ENCODE measurements around the gene NTSR1. TPM values are rescaled to one million over a fixed set of nuclear protein-coding genes. Genes with fewer than 3 reads are reported as not detected.

Gene NTSR1
- total and polyA plus RNA-seq, 2 of the 13 experiments (the other 11 are each of a cell fraction or from before 2014, with no cell fraction given): 0.09 to 0.12 TPM

DNA sequence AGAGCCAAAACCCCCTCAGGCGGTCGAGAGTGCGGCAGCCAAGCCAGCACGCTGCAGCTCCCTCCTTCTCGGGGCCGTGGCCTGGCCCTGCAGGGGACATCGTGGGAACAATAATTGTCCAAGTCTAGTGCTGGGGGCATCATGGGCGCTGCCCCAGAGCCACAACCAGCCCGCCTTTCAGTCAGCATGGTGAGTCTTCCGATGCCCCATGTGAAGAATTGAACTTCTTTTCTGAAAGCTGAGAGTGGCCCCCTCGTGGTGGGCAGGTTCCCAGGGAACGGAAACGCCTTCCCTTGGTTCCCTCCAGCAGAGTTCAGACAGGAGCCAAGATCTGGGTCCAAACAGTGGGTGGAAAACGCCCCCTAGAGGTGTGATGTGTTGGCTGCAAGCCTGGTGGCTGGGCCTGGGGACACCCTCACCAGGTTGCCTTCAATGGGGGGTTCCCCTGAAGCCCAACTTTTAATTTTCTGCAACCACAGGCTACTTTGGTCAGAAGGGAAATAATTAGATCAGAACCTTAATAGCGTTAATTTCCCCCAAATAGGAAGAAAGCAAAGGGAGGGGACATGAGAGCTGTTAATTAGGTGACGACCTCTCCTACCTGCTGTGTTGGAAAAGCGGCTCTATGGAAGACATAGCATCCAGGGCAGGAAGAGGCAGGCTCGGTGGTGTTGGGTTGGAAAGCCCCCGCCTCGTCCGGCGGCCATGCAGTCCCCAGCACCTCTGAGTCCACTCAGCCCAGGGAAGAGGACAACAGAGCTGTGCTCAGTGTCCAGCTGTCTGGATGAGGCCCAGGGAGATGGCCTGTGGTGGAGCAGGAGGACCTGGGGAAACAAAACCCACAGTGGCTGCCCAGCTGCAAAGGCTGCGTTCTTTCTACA is 82.9 kb downstream of the NTSR1 start (continued):
- TF ChIP-seq SSRP1 (CRISPR knock-in tag; IDR thresholded peaks at IDR 0.05) (peak; percentile 91), POLR2AphosphoS5 (IDR thresholded peaks at IDR 0.05; ENCODE audit: low read depth, low read length) (no peak), SRSF4 (IDR thresholded peaks at IDR 0.05; ENCODE audit: low read depth, low read length, poor library complexity, severe bottlenecking) (no peak), ZBTB7B (CRISPR knock-in tag; IDR thresholded peaks at IDR 0.05) (peak; percentile 91), ZNF777 (CRISPR knock-in tag; IDR thresholded peaks at IDR 0.05) (no peak), PBX3 (CRISPR knock-in tag; IDR thresholded peaks at IDR 0.05; ENCODE audit: borderline replicate concordance) (no peak), NFRKB (IDR thresholded peaks at IDR 0.05) (no peak), AGO1 (IDR thresholded peaks at IDR 0.05; ENCODE audit: low read depth, low read length, poor library complexity, severe bottlenecking) (no peak), ZNF772 (CRISPR knock-in tag; IDR thresholded peaks at IDR 0.05) (peak; percentile 79; the same call in 1 of the 2 replicates), ZNF382 (CRISPR knock-in tag; IDR thresholded peaks at IDR 0.05; ENCODE audit: borderline replicate concordance) (no peak), PCBP2 (optimal IDR thresholded peaks at IDR 0.05; ENCODE audit: low read depth, low read length, poor library complexity, severe bottlenecking) (no peak), ZNF253 (CRISPR knock-in tag; IDR thresholded peaks at IDR 0.05; ENCODE audit: borderline replicate concordance) (no peak), ZKSCAN5 (CRISPR knock-in tag; IDR thresholded peaks at IDR 0.05) (no peak), ZNF589 (CRISPR knock-in tag; conservative IDR thresholded peaks at IDR 0.05) (no peak), NFYC (CRISPR knock-in tag; IDR thresholded peaks at IDR 0.05) (no peak; the same call in 1 of the 2 replicates), THAP8 (CRISPR knock-in tag; IDR thresholded peaks at IDR 0.05; ENCODE audit: borderline replicate concordance) (no peak), NFKBIZ (CRISPR knock-in tag; IDR thresholded peaks at IDR 0.05) (0 out of 2 replicates have a peak, but pooled peaks have one; percentile 24), KMT2B (CRISPR knock-in tag; IDR thresholded peaks at IDR 0.05) (peak; percentile 66; the same call in 1 of the 2 replicates)
- TF ChIP-seq, protein P1, sequence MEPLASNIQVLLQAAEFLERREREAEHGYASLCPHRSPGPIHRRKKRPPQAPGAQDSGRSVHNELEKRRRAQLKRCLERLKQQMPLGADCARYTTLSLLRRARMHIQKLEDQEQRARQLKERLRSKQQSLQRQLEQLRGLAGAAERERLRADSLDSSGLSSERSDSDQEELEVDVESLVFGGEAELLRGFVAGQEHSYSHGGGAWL (CRISPR knock-in tag; IDR thresholded peaks at IDR 0.05): peak; percentile 83
- TF ChIP-seq, protein P2, sequence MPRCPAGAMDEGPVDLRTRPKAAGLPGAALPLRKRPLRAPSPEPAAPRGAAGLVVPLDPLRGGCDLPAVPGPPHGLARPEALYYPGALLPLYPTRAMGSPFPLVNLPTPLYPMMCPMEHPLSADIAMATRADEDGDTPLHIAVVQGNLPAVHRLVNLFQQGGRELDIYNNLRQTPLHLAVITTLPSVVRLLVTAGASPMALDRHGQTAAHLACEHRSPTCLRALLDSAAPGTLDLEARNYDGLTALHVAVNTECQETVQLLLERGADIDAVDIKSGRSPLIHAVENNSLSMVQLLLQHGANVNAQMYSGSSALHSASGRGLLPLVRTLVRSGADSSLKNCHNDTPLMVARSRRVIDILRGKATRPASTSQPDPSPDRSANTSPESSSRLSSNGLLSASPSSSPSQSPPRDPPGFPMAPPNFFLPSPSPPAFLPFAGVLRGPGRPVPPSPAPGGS (CRISPR knock-in tag; IDR thresholded peaks at IDR 0.05): peak; percentile 95
- TF ChIP-seq, protein P3, sequence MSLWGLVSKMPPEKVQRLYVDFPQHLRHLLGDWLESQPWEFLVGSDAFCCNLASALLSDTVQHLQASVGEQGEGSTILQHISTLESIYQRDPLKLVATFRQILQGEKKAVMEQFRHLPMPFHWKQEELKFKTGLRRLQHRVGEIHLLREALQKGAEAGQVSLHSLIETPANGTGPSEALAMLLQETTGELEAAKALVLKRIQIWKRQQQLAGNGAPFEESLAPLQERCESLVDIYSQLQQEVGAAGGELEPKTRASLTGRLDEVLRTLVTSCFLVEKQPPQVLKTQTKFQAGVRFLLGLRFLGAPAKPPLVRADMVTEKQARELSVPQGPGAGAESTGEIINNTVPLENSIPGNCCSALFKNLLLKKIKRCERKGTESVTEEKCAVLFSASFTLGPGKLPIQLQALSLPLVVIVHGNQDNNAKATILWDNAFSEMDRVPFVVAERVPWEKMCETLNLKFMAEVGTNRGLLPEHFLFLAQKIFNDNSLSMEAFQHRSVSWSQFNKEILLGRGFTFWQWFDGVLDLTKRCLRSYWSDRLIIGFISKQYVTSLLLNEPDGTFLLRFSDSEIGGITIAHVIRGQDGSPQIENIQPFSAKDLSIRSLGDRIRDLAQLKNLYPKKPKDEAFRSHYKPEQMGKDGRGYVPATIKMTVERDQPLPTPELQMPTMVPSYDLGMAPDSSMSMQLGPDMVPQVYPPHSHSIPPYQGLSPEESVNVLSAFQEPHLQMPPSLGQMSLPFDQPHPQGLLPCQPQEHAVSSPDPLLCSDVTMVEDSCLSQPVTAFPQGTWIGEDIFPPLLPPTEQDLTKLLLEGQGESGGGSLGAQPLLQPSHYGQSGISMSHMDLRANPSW (CRISPR knock-in tag; IDR thresholded peaks at IDR 0.05; ENCODE audit: borderline replicate concordance): no peak
- TF ChIP-seq, protein P4, sequence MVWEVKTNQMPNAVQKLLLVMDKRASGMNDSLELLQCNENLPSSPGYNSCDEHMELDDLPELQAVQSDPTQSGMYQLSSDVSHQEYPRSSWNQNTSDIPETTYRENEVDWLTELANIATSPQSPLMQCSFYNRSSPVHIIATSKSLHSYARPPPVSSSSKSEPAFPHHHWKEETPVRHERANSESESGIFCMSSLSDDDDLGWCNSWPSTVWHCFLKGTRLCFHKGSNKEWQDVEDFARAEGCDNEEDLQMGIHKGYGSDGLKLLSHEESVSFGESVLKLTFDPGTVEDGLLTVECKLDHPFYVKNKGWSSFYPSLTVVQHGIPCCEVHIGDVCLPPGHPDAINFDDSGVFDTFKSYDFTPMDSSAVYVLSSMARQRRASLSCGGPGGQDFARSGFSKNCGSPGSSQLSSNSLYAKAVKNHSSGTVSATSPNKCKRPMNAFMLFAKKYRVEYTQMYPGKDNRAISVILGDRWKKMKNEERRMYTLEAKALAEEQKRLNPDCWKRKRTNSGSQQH (CRISPR knock-in tag; IDR thresholded peaks at IDR 0.05; ENCODE audit: low read depth): no peak; the same call in 1 of the 2 replicates
